Anterior cingulate cortex (tissue), 58 donors: Measurements from ENCODE around the gene CYB561D2.

Experiments
- DNase-seq, 58 donors: peaks; one replicate each; lab custom pipeline; 2025; lab: John Stamatoyannopoulos, UW

The CYB561D2 gene

DNA sequence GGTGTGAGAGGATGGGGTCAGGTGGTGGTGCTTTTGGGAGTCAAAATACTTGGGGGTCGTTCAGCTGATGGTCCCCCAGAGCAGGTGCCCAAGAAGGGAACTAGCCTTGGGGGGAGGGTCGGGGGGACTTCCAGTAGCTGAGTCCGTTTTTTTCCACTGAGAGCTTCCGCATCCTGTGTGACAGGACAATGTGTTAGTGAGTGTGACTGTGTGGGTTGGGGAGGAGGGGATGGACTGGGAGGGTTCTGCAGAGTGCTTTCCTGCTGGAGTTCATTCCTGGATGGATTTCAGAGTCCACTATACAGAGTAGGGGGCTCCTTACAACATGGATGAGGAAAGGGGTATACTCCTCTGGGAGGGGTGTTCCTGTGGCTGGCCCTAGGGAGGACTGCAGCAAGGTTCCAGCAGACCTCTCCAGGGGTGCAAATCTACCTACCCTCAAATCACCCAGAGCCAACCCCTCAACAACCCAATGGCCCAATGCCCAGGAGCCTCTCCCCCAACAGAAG is 27.5 kb upstream of the CYB561D2 start:
- DNase-seq: peak in 1 of 58 donors; percentile 9

DNA sequence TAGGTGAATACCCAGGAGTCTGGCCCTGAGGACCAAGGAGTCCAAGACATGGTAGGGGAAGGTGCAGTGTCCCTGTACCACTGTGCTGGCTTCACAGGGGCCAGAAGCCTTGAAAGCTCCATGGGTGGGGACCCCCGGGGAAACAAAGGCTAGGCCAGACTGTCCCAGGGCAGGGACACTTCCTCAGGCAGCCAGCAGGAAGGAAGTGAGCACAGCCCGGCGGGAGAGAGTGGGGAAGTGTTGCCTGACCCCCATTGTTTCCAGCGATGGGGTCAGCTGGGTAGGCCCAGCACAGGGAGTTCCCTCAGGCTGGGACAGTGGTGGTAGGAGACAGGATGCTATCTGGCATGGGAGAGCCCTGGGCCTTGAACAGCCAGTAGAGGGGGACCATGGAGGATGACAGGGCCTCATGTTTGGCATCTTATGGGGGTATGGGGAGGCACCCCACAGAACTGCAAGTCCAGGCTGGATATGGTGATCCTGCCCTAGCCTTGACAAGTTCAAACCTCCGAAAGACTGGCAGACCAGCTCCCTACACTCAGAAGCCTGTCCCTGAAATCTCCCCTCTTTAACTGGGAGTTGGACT is 27.0 kb upstream of the CYB561D2 start:
- no peak for DNase-seq

DNA sequence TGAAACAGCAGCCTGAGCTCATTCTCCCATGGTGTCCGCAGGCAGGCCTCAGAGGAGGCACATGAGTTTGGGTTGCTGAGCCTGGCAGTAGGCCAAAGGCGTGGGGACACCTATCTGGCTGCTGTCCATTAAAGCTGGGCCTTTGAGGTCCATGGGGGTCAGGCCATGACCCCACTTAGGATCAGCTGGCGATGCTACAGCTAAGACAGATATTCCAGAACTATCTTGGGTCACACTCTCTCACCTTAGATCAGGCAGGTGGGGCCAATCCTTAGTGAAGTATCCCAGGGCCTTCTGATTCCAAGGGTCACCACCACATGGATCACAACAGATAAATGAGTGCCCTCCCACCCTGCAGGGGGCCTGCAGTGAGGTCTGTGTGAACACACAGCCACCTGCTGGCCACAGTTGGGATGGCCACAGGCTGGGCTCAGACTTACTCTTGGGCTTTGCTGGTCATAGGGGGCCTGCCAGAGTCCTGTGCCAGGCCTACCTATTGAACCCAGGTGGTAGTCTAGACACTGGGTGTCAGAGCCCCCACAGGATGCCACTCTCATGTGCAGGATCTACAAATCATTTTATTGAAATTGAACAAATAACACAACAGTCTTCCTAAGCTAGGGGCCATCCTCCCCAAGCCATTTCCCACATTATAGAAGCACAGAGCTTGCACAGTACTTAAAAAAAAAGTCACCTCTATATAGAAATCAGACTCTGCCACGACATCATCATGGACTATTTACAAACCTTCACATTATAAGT is 26.1 kb upstream of the CYB561D2 start:
- peak in 47 of 58 donors; percentile 20 to 77 (median 50) for DNase-seq

DNA sequence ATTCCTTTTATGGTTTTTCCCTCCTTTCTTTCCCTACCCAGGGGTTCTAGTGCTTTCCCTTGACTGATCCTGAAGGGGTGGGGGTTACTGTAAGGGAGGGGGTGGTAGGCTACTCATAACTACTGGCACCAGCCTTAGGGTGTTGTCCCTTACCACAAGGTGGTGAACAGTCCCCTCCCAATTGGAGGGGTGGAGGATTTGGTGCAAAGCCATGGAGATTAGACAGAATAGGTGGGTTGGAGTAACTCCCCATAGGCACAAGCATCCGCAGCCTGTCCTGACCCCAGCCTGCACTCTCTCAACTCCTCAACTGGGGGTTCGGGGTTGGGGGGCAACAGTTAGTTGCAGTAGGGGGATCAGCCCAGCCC is 25.6 kb upstream of the CYB561D2 start:
- DNase-seq: no peak

DNA sequence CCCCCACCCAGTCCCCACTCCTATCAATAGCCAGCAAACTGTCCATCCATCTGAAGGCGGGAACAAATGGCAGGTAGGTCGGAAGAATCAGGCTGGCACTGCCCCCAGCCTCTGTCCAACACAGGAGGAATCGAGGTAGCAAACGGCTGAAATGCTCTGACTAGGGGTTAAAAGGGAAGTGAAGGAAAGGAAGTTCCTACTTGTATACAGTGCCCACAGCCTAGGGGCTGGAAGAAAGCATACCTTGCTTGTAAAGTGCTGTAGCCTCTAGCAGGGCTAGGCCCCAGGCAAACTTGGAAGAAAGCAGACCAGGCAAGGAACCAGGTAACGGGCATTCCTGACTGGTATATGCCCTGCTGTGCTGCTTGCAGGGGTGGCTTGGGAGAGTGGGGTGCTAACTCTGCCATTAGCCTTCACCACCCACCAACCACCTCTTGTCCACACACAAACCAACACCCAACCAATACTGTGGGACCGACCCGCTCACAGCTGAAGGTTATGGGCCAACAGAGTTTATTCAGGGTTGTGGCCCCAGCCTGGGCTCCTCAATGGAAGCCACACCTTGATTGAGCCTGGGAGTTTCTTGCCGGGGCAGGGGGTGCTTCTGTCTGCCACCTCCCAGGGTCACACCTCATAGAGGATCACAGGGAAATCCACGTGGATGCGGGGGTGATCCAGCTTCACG is 25.0 kb upstream of the CYB561D2 start:
- DNase-seq: no peak

DNA sequence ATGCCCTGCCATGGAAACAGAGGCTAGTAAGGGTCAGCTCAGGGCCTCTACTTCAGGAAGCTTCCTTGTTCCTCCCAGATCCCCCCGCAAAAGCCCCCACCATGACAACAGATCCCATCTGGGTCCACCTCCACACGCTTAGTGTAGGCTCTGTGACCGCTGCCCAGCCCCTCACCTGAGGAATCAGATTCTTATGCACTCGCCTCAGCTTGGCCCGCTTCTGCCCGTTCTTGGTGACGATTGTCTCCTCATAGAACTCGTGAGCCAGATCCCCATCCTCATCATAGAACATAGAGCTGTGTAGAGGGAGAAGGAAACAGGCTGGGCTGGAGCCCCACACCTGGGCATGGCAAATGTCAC is 24.5 kb upstream of the CYB561D2 start:
- DNase-seq: no peak

DNA sequence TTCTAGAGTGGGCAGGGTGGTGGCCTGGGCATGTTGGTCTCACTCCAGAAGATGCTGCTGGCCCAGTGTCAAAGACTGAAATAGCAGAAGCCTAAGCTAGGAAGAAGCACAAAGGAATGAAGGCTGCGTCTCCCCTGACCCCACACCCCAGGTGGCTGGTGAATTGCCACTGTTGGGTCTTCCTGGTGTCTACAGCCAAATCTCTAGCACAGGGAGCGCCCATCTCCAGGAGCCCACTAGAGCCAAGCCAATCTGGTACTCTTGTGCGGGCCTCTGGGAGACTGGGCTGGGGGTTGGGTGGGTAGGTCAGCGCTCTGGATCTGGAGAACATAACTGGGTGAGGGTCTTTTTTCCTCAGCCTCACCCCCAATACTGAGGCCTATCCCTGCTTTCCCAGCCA is 23.5 kb upstream of the CYB561D2 start:
- no peak for DNase-seq

DNA sequence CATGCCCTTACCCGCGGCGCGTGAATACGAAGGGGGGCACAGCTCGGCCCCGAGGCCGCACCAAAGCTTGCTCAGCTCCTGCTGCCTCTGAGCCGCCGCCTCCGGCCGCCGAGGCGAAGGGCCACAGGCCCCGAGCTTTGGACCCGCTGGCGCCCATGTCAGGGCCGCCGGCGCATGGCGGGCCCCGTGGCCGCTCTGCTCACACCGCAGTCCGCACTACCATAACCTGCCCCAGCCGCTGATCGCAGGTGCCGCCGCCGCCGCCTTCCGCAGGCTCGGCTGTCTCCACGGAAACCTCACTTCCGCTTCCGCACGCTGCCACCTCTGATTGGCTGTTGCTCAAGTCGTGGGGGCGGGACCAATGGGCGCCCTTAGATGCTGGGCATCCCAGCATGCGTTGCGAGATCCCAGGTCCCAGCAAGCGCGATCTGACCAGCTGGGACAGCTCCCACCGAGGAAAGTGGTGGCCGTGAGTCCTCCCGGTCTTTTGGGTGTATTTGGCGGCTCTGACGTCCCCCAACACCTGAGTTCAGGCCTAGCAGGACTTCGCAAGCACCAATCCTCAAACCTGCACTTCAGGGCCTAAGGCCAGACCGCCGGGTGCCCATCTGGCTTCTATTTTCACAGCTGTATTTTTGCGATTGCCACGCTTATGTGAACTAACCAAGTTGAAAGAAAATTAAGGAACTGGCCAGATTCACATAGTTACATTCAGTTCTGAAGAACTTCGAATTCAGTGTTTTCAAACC is 22.5 kb upstream of the CYB561D2 start, which contains the start of gene TUSC2:
TSS of gene TUSC2 (minus strand) at position 281 of the 749 bp plus-strand sequence. CDS start at position 157, 124 bp downstream.
- DNase-seq: peak; percentile 50 to 99 (median 93)

DNA sequence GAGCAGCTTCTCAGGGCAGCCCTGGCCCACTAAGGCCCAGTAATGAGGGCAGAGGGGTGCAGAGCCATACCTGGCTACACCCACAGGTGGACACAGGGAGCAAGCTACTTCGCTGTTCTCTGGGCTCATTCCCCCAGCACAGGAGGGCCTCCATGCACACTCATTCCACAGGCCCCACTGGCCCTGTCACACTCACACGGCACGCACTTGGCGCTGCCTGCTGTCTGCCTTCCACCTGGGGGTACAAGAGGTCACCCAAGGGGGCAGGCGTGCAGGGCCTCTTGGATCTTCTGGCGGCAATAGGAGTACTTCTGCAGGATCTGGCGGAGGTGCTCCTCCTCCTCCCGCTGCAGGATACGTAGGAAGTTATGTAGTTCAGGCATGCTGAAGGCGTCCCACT is 20.3 kb upstream of the CYB561D2 start:
- no peak for DNase-seq

DNA sequence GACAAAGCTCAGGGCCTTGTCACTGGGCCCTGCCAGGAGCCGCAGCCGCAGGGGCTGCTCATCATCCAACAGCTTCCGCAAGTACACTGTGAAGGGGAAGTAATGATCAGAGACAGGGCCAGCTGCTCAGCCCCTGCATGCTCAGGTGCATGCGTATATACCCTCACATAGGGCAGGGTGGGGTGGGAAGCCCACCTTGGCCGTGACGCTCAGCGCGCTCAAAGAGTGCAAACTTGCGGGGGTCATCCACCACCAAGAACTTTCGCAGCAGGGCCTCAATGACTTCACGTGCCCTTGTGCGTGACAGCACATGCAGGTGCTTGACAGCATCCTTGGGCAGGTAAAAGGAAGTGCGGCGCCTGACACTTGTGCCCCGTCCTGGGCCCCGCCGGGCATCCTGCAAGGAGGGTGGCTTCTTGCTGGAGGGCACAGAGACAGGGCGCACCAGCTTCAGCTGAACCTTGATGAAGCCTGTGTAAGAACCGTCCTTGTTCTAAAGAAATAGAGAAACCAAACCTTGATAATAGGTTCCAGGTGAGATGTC is 19.2 kb upstream of the CYB561D2 start:
- no peak for DNase-seq

DNA sequence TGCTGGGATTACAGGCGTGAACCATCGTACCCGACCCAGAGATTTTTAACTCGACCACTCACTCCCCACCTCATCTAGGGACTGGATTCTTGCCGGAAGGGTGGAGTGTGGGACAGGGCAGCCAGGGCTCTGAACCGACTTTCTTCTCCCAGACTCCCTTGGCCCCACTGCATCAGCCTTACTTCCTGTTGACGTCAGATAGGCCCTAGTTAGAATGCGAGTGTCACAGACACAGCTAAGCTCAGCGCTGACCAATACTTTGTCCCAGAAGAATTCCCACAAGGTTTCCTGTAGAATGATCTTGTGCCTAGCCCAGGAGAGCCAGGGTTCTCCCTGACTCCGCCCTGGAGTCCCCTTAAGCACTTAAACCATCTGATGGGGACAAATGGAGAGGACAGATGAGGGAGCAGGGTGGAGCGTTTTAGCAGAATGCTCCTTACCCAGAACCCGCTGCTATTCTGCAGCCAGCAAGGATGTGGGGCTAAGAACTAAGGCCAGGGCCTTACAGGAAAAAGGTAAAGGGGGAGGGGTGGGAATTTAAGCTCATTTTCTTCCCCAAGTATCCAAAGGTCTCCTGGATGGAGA is 16.8 kb upstream of the CYB561D2 start:
- DNase-seq: no peak

DNA sequence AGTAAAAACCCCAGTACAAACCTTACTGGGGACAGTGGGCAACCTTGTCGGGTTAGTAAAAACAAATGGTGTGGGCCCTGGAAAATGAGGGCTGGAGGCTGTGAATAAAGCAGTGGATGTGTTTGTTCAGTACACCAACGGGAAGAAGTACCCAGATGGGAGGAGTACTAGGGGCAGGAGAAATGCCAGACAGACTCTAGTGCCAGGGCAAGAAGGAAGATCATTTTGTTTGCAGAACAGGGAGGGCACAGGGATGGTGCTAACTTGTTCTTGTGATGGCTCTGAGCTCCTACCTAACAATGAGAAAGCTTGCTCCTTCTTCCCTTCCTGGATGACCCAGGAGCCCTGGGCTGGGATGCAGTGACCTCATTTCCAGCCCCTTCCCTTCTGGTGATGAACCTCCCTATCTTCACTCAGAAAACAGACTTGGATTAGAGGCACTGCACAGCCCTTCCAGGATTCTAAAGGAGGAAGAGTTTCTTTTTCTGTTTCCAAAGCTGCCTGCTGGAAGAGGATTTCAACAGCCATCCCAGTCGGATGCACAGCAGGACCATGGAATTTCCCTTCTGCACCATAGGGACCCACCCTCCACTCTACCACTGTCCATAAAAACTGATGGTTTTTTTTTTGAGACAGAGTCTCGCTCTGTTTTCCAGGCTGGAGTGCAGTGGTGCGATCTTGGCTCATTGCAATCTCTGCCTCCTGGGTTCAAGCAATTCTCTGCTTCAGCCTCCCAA is 16.2 kb upstream of the CYB561D2 start:
- no peak for DNase-seq

DNA sequence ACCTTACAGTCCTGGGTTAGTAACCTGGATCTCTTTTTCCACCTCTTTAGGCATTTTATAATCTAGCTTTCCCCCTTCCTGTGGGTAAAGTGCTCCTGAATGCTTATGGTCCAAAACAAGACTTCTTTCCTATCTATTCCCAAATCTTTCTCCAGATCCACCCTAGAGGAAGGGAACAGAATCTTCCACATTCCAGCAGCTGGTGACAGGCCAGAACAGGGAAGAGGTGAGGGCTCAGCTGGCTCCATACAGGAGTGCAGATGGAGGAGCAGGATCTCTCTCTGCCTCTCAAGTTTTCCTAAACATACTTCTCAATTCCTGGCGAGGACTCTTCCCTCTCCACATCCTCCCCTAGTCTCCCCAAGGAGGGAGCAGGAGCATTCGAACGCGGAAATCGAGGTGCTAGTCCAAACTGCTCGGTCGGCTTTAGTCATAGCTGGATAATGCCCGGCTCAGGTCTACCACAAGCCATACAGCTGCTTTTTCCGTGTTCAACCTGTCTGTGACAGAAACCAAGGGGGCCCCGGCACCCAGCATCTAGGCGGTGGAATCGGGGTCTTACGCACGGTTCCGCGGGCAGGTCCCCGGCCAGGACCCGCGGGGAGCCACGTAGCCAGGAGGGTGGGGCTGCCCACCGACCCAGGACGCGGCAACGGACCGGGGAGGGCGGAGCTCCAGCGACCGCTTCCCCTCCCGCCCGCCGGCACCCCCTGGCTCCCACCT is 14.0 kb upstream of the CYB561D2 start:
- DNase-seq: peak in 3 of 58 donors; percentile 27 to 59 (median 52)

DNA sequence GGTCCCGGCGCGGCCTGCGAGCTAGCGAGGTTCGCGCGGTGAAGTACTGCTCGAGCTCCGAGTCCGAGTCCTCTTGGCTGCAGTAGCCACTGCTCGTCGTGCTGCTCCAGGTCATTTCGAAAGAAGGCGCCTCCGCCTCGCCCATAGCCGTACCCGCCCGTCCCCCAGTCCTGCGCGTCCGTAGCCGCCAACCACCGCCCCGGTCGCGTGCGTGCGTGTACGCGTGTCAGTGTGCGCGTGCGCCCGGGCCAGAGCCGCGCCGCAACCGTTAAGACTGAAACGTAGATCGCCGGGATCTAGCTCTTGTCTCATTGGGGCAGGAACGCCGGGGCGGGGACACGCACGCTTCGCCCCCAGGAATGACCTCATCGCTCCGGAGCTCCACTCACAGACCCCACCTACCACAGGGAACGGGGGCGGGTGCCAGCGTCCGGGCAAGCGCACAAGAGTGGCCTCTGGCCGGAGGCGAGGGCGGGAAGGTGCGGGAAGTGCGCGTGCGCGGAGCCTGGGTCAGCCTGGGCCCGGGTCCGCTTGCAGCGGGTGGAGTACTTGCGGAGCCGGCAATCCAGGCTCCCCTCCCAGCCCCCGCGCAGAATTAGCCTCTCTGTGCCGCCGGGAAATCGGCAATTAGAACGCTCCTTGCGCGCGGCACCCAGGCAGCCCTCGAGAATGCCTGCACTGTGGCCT is 13.3 kb upstream of the CYB561D2 start:
- DNase-seq: peak; percentile 85 to 99 (median 97)

DNA sequence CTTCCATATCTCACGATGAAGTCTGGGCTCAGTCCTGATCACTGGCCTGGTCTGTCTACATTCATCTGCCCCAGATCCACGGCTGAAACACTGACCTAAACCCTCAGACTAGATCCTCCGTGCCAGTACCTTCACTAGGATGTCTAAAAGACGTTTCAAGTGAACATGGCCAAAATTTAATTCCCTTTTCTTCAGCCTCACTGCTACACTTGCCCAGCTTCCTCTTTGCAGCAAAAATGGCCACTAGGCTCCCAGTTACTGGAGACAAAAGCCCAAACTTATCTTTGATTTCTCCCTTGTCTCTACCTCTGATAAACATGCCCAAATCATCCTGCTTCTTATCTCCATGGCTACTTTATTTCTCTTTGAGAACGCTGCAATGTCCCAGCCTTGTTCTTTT is 11.7 kb upstream of the CYB561D2 start:
- no peak for DNase-seq

DNA sequence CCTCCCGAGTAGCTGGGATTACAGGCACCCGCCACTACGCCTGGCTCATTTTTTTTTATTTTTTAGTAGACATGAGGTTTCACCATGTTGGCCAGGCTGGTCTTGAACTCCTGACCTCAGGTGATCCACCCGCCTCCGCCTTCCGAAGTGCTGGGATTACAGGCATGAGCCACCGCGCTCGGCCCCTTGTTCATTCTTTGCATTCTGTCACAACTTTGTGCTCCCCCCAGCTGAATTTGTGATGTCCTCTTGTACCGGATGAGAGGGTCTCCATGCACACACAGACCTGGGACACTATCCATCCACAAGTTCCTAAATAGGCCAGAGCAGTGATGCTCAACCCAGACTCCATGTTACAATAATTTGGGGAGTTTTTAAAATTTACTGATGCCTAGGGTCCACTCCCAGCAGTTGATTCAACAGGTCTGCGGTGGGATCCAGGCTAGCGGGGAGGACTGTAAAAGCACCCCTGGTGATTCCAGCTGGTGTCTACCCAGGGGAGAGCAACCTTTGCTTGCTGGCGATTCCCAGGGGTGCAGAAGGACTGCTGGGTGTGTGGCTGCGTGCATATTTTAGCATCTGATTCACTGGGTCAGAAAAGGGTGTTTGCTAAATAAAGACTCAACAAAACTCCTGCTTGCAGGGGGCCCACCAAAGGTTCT is 11.0 kb upstream of the CYB561D2 start:
- DNase-seq: no peak

DNA sequence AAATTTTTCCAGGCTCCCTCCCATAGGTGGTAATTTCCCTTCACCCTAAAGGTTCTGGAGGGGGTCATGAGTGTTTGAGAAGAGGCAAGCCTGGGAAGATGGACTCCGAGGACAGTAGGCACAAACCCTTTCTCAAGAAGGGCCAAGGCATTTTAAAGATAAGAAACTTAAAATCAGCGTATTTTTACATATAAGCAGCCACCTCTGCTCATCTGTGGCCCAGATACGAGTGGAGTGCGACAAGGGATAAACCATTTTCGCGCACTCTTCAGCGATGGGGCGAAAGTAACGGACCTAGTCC is 10.6 kb upstream of the CYB561D2 start:
- DNase-seq: no peak
